MM.1S (cell line): ENCODE measurements around the gene ARAP3.

Experiments
- CTCF ChIP-seq: fragments of 300-600 bp; sonication (generic); IDR thresholded peaks from 2 replicates; pipeline ENCODE4 v1.5.1; 2016; ENCODE audit warnings: antibody characterized with exemption, low read length, mixed read lengths
- EZH2phosphoT487 ChIP-seq: fragments of 300-600 bp; sonication (generic); IDR thresholded peaks from 2 replicates; pipeline ENCODE4 v1.6.1; 2018; ENCODE audit warnings: antibody characterized with exemption, low read length

- TF ChIP-seq CTCF (no peak), EZH2phosphoT487 (no peak)
Observed at GRCh38 chr5:141691286-141691866, 9.3 kb upstream of the ARAP3 start.
